Caco-2 (cell line): ENCODE measurements around the gene MAPK4. TPM values are rescaled to one million over a fixed set of nuclear protein-coding genes. Genes with fewer than 3 reads are reported as not detected.

Source experiments
- BruUV-seq: library from RNA; stranded (reverse); fragments of 400-500 nt; replicated peaks from 2 replicates; lab custom pipeline; 2021; lab: Mats Ljungman, UMichigan
- CTCF ChIA-PET: fragments of 300-600 bp; sonication (Branson Sonifier 250); formaldehyde crosslinking; loops from one replicate; lab custom pipeline; 2022; ENCODE audit warnings: antibody characterized with exemption; lab: Charles Lee
- POLR2A ChIA-PET: fragments of 300-600 bp; sonication (Branson Sonifier 250); formaldehyde crosslinking; loops from one replicate; lab custom pipeline; 2022; ENCODE audit warnings: antibody characterized with exemption; lab: Charles Lee
- DNase-seq, 2 experiments: peaks; one replicate each; pipeline versions ENCODE4 v3.0.0 to v3.0.0-alpha.2; 2020 to 2022
- H3K27me3 ChIP-seq: replicated peaks from 2 replicates; pipeline ENCODE4 v1.6.0; 2011; ENCODE audit warnings: low read length; ENCODE audit not compliant: control insufficient read depth, insufficient read depth
- H3K36me3 ChIP-seq: 2 replicates; pipeline ENCODE4 v1.5.1; 2011; ENCODE audit warnings: low read length; ENCODE audit not compliant: control insufficient read depth, insufficient read depth
- H3K4me1 ChIP-seq: fragments of 250-450 bp; sonication (Bioruptor Pico); 2 replicates; pipeline ENCODE4 v1.5.1; 2020; ENCODE audit warnings: mild to moderate bottlenecking
- H3K4me3 ChIP-seq: 2 replicates; pipeline ENCODE4 v1.5.1; 2011; ENCODE audit warnings: low read depth, mild to moderate bottlenecking, control low read depth, low read length
- H3K9me3 ChIP-seq: fragments of 250-450 bp; sonication (Bioruptor Pico); 2 replicates; pipeline ENCODE4 v1.5.1; 2020; ENCODE audit warnings: mild to moderate bottlenecking, moderate library complexity
- H3K27ac Mint-ChIP-seq: one replicate; pipeline ENCODE4 v1.8.0; 2022; ENCODE audit warnings: mixed read lengths; ENCODE audit not compliant: unreplicated experiment
- H3K27me3 Mint-ChIP-seq: one replicate; pipeline ENCODE4 v1.8.0; 2022; ENCODE audit warnings: mixed read lengths; ENCODE audit not compliant: insufficient read depth, unreplicated experiment
- H3K36me3 Mint-ChIP-seq: one replicate; pipeline ENCODE4 v1.8.0; 2022; ENCODE audit warnings: mild to moderate bottlenecking, mixed read lengths; ENCODE audit not compliant: insufficient read depth, unreplicated experiment
- H3K4me1 Mint-ChIP-seq: one replicate; pipeline ENCODE4 v1.8.0; 2022; ENCODE audit warnings: low read depth, mixed read lengths; ENCODE audit not compliant: unreplicated experiment
- H3K4me3 Mint-ChIP-seq: one replicate; pipeline ENCODE4 v1.8.0; 2022; ENCODE audit warnings: mild to moderate bottlenecking, moderate library complexity, mixed read lengths; ENCODE audit not compliant: unreplicated experiment
- H3K9me3 Mint-ChIP-seq: one replicate; pipeline ENCODE4 v1.8.0; 2022; ENCODE audit warnings: mixed read lengths; ENCODE audit not compliant: unreplicated experiment
- intact Hi-C: fragments of 100-400 bp; cut with micrococcal nuclease; formaldehyde crosslinking; loops from one replicate; pipeline ENCODE4 v1.10.0; 2022; ENCODE audit not compliant: unreplicated experiment
- total RNA-seq: library from RNA; stranded (reverse); gene quantifications from 2 replicates; pipeline ENCODE4 v1.2.3, GENCODE V29; 2022
- TF ChIP-seq, protein P1 (sequence below), 2 experiments: fragments of 200-600 bp in 1 of 2; IDR thresholded peaks; 1 replicate in 1 of 2; 2 replicates in 1 of 2; pipeline versions ENCODE4 v1.5.1 to v1.8.0; 2011 to 2022; ENCODE audit warnings: antibody characterized with exemption in 1 of 2, control low read depth in 1 of 2, inconsistent platforms in 1 of 2, low read depth in 1 of 2, low read length in 1 of 2, mild to moderate bottlenecking in 1 of 2, moderate library complexity in 1 of 2; ENCODE audit not compliant: insufficient read depth in 1 of 2, severe bottlenecking in 1 of 2, unreplicated experiment in 1 of 2

The MAPK4 gene
- total RNA-seq, 1 experiment from 2014 or later, result 0.88 TPM

- Histone ChIP-seq H3K36me3 (no peaks in the 10 kb centered on the region), H3K4me3 (no peak overlapping the region), H3K4me1 (no peaks in the 10 kb centered on the region), H3K9me3 (no peaks in the 10 kb centered on the region), H3K27me3 (no peaks in the 10 kb centered on the region)
- ChIA-PET CTCF (no interaction called here), POLR2A (no interaction called here)
- no peak for DNase-seq
- H3K4me1 Mint-ChIP-seq, result no peaks in the 10 kb centered on the region
- no peaks in the 10 kb centered on the region for H3K36me3 Mint-ChIP-seq
- TF ChIP-seq, protein P1, sequence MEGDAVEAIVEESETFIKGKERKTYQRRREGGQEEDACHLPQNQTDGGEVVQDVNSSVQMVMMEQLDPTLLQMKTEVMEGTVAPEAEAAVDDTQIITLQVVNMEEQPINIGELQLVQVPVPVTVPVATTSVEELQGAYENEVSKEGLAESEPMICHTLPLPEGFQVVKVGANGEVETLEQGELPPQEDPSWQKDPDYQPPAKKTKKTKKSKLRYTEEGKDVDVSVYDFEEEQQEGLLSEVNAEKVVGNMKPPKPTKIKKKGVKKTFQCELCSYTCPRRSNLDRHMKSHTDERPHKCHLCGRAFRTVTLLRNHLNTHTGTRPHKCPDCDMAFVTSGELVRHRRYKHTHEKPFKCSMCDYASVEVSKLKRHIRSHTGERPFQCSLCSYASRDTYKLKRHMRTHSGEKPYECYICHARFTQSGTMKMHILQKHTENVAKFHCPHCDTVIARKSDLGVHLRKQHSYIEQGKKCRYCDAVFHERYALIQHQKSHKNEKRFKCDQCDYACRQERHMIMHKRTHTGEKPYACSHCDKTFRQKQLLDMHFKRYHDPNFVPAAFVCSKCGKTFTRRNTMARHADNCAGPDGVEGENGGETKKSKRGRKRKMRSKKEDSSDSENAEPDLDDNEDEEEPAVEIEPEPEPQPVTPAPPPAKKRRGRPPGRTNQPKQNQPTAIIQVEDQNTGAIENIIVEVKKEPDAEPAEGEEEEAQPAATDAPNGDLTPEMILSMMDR (IDR thresholded peaks at IDR 0.05; ENCODE audit: insufficient read depth in 1 of 2, low read depth in 1 of 2, low read length in 1 of 2, severe bottlenecking in 1 of 2, unreplicated experiment in 1 of 2), result no peak
- no peak overlapping the region for H3K27ac Mint-ChIP-seq
- no peak overlapping the region for H3K4me3 Mint-ChIP-seq
- BruUV-seq, result no TSS peak
- intact Hi-C loops, result no loop called here
- no peaks in the 10 kb centered on the region for H3K27me3 Mint-ChIP-seq
- no peaks in the 10 kb centered on the region for H3K9me3 Mint-ChIP-seq
Observed at GRCh38 chr18:50748243-50749229, 188.6 kb downstream of the MAPK4 start.

- no TSS peak for BruUV-seq
- Histone ChIP-seq H3K4me1 (no peaks in the 10 kb centered on the region), H3K9me3 (no peaks in the 10 kb centered on the region), H3K36me3 (no peaks in the 10 kb centered on the region), H3K4me3 (no peak overlapping the region), H3K27me3 (no peaks in the 10 kb centered on the region)
- POLR2A ChIA-PET, result no interaction called here
- intact Hi-C loops, result no loop called here
- CTCF ChIA-PET, result no interaction called here
- H3K27me3 Mint-ChIP-seq, result no peaks in the 10 kb centered on the region
- no peaks in the 10 kb centered on the region for H3K4me1 Mint-ChIP-seq
- TF ChIP-seq, protein P1 (IDR thresholded peaks at IDR 0.05; ENCODE audit: insufficient read depth in 1 of 2, low read depth in 1 of 2, low read length in 1 of 2, severe bottlenecking in 1 of 2, unreplicated experiment in 1 of 2), result no peak
- H3K36me3 Mint-ChIP-seq, result no peaks in the 10 kb centered on the region
- no peak overlapping the region for H3K27ac Mint-ChIP-seq
- no peak overlapping the region for H3K4me3 Mint-ChIP-seq
- DNase-seq, result no peak
- H3K9me3 Mint-ChIP-seq, result no peaks in the 10 kb centered on the region
Observed at GRCh38 chr18:50749421-50749820, 189.5 kb downstream of the MAPK4 start.

- H3K4me1 Mint-ChIP-seq, result no peaks in the 10 kb centered on the region
Observed at GRCh38 chr18:50749945-50750344, 190.1 kb downstream of the MAPK4 start.

More at GRCh38 chr18:50749945-50750344, 190.1 kb downstream of the MAPK4 start:
- CTCF ChIA-PET, result no interaction called here
- Mint-ChIP-seq H3K36me3 (no peaks in the 10 kb centered on the region), H3K27ac (no peak overlapping the region), H3K27me3 (no peaks in the 10 kb centered on the region), H3K9me3 (no peaks in the 10 kb centered on the region), H3K4me3 (no peak overlapping the region)
- TF ChIP-seq, protein P1 (IDR thresholded peaks at IDR 0.05; ENCODE audit: insufficient read depth in 1 of 2, low read depth in 1 of 2, low read length in 1 of 2, severe bottlenecking in 1 of 2, unreplicated experiment in 1 of 2), result no peak
- BruUV-seq, result no TSS peak
- POLR2A ChIA-PET, result no interaction called here
- Histone ChIP-seq H3K36me3 (no peaks in the 10 kb centered on the region), H3K27me3 (no peaks in the 10 kb centered on the region), H3K4me1 (no peaks in the 10 kb centered on the region), H3K9me3 (no peaks in the 10 kb centered on the region), H3K4me3 (no peak overlapping the region)
- DNase-seq, result no peak
- intact Hi-C loops, result no loop called here
